ENCODE data around the gene ZNF782. TPM values are rescaled to one million over a fixed set of nuclear protein-coding genes. Genes with fewer than 3 reads are reported as not detected.

ZNF782 gene
- total RNA-seq, 1 experiment from 2014 or later: 4.9 TPM

DNA sequence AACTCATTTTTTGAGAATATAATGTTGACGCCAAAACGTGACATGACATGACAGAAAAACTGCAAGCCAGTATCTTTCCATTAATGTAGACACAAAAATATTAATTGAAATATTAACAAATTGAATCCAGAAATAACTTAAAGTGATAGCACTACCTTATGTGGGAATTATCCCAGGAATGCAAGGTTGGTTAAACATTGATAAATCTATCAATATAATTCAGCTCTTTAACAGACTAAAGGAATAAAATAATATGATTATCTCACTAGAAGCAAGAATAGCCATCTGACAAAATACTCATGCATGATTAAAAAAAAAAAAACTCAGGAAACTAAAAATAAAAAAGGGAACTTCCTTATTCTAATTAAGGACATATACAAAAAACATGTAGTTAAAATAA is 83.2 kb downstream of the ZNF782 start:
- Histone ChIP-seq H3K14ac (ENCODE audit: insufficient read depth, low read length) (no peak overlapping the region), H3K79me1 (ENCODE audit: insufficient read depth, low read depth, low read length, poor library complexity, severe bottlenecking) (peaks cover under 1% of the 10 kb centered on the region), H4K8ac (replicated peaks; ENCODE audit: insufficient read length, low read depth, low read length) (no peak overlapping the region), H3K4me2 (ENCODE audit: insufficient read depth, insufficient read length, low read length) (no peak overlapping the region), H4K20me1 (ENCODE audit: control insufficient read depth, insufficient read depth, insufficient read length) (no peaks in the 10 kb centered on the region), H3K56ac (ENCODE audit: insufficient read length, low read depth, low read length) (no peak overlapping the region), H3K23me2 (ENCODE audit: insufficient read length, low read depth, low read length, poor library complexity, severe bottlenecking) (no peaks in the 10 kb centered on the region), H3T11ph (ENCODE audit: low read length) (no peak overlapping the region), H3K4ac (ENCODE audit: low read depth, low read length) (no peak overlapping the region), H3K23ac (ENCODE audit: insufficient read length, low read depth, low read length) (no peak overlapping the region), H2BK20ac (ENCODE audit: low read depth, low read length, poor library complexity, severe bottlenecking) (no peak overlapping the region), H3K18ac (ENCODE audit: insufficient read length, low read depth, low read length) (no peak overlapping the region), H2AK5ac (ENCODE audit: insufficient read length, low read length) (no peak overlapping the region), H3K27me3 (ENCODE audit: insufficient read depth, low read length) (no peaks in the 10 kb centered on the region), H2BK12ac (ENCODE audit: insufficient read length, low read depth, low read length) (no peak overlapping the region), H2BK5ac (ENCODE audit: insufficient read length, low read length) (no peak overlapping the region), H2BK15ac (ENCODE audit: low read depth, low read length) (no peak overlapping the region), H3K9ac (ENCODE audit: extremely low read depth, insufficient read length, low read length) (no peak overlapping the region), H3K79me2 (ENCODE audit: insufficient read depth, low read length) (no peaks in the 10 kb centered on the region), H4K91ac (ENCODE audit: insufficient read length, low read depth, low read length) (no peak overlapping the region), H2BK120ac (ENCODE audit: low read depth, low read length, poor library complexity, severe bottlenecking) (no peak overlapping the region), H3K27ac (ENCODE audit: insufficient read length, low read depth, low read length) (no peak overlapping the region), H3K4me1 (ENCODE audit: insufficient read depth, low read length) (no peaks in the 10 kb centered on the region), H3K9me3 (ENCODE audit: control insufficient read depth, low read depth, low read length) (peaks cover 14% of the 10 kb centered on the region), H2AFZ (ENCODE audit: low read length) (no peak overlapping the region), H4K5ac (ENCODE audit: insufficient read length, low read depth, low read length) (no peak overlapping the region)
- no peaks in the 10 kb centered on the region for H3K4me1 Mint-ChIP-seq
- H3K9me3 Mint-ChIP-seq: peaks cover 59 to 65% of the 10 kb centered on the region in 2 experiments
- TF ChIP-seq, protein P1, sequence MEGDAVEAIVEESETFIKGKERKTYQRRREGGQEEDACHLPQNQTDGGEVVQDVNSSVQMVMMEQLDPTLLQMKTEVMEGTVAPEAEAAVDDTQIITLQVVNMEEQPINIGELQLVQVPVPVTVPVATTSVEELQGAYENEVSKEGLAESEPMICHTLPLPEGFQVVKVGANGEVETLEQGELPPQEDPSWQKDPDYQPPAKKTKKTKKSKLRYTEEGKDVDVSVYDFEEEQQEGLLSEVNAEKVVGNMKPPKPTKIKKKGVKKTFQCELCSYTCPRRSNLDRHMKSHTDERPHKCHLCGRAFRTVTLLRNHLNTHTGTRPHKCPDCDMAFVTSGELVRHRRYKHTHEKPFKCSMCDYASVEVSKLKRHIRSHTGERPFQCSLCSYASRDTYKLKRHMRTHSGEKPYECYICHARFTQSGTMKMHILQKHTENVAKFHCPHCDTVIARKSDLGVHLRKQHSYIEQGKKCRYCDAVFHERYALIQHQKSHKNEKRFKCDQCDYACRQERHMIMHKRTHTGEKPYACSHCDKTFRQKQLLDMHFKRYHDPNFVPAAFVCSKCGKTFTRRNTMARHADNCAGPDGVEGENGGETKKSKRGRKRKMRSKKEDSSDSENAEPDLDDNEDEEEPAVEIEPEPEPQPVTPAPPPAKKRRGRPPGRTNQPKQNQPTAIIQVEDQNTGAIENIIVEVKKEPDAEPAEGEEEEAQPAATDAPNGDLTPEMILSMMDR (conservative IDR thresholded peaks at IDR 0.05): no peak
- peaks cover 93 to 100% (median 100%) of the 10 kb centered on the region in 3 experiments for H3K36me3 Mint-ChIP-seq (ENCODE audit: insufficient read depth in 1 of 3, low read depth in 3 of 3)
- no peak overlapping the region for H3K27ac Mint-ChIP-seq
- DNase-seq: no peak
- no peak overlapping the region for H3K4me3 Mint-ChIP-seq
- no CpG with 5 or more reads among the region's 2 CpGs for WGBS (ENCODE audit: extremely low coverage, insufficient read length, low lambda C conversion rate)
- H3K27me3 Mint-ChIP-seq (ENCODE audit: low read depth): no peaks in the 10 kb centered on the region
